Measurements from ENCODE around the gene BBS1.
"Not testable (repeated sequence)": the region's sequence is repeated elsewhere in the genome, so short reads cannot be mapped to it uniquely, and the experiment has no call there.

BBS1 gene

DNA sequence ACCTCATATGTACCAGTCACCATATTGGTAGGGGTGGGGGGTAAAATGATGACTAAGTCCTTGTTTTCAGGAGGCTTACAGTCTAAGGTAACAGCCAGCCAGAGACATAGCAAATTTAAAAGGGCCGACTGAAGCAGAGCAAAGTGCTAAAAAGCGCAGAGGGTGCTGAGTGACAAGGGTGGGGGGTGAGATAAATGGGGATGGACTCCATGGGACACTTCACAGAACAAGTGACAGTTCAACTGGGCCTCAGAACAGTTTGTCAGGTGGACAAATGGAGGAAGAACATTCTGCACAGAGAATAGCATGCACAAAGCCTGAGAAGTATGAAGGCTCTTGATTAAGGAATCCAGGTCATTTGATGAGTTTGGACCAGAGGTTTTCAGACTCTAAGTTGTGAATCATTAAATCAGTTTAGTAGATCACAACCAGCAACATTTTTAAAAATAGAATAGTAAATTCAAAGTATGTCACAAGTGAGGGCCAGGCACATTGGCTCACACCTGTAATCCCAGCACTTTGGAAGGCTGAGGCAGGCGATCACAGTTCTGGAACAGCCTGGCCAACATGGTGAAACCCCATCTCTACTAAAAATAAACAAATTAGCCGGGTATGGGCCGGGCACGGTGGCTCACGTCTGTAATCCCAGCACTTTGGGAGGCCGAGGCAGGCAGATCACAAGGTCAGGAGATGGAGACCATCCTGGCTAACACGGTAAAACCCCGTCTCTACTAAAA, 14.0 kb downstream of the BBS1 start:
- no peak for DNase-seq (ENCODE audit: low read depth in 2 of 2)

DNA sequence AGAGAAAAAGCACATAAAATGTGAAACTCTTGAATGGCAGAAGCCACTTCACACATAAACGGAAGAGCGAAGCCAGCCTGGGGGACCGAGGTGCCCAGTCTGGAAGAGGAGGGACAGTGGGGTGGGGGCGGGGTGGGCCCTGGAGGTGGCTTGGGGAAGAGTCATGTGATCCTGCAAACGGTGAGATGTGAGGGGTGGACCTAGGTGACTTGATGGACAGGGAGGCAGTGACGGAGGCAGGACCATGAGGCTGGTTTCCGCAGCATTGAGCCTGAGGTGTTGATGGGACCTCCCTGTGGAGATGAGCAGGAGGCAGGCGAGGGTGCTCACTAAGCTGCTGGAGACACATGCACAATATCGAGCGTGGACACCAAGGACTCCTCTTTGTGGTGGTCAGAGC, 18.6 kb downstream of the BBS1 start:
- no peak for DNase-seq (ENCODE audit: low read depth in 2 of 2)

DNA sequence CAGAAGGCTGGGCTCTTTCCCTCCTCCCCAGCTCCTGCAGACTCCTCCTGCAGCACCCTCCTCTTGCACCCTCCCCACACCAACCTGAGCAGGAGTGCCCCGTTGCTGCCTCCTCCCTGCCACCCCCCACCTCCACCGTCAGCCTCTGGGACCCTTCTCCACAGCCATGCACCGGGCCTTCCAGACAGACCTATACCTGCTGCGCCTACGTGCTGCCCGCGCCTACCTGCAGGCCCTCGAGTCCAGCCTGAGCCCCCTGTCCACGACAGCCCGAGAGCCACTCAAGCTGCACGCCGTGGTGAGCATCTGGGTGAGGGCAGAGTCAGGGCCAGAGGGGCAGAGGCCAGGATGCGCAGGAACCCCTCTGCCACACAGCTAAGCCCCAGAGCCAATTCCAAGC, 19.2 kb downstream of the BBS1 start:
- DNase-seq (ENCODE audit: low read depth in 2 of 2), result no peak

DNA sequence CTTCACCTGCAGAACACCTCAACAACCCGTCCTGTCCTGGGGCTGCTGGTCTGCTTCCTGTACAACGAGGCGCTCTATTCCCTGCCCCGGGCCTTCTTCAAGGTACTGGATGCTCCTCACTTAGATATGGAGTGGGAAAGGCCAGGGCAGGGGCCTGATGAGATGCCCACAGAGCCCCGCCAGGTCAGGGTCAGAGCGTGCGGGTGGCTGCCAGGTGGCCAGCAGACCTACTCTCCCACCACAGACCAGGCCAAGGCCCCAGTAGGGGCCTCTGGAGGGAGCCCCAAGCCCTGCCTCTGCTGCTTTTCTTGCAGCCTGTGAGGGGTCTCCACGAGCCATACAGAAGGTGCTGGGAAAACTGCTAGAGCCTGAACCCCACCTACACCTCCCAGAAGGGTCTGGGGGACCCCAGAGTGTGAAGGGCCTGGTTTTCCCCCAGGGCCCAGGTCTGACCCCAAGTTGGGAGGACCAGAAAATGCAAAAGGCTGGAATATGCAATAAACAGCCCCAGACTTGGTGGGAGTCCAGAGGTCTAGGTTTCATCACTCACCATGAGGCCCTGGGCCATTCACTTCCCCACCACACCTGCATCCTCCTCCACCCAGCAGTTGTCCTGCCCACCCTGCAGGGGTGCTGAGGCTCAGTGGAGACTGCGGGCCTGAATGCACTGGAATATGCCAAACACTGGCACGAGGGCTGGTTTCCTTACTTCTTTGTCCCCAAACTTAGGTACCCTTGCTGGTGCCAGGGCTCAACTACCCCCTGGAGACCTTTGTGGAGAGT, 20.7 kb downstream of the BBS1 start:
- no peak for DNase-seq (ENCODE audit: low read depth in 2 of 2)

DNA sequence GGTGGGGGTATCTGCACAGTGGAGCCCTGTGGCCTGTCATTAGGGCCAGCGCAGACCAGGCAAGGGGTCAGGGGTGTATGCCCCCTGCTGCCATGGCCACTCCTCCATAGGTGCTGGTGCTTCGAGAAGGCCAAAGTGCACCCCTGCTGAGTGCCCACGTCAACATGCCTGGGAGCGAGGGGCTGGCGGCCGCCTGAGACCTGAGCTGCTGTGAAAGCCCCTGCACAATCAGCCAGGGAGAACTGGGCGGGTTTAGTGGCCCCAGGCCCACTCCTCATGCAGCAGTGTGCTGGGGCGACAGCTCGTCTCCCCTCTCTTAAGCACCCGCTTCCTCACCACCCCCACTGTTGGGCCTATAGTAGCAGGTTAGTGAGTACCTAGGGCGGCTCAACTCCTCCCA, 21.4 kb downstream of the BBS1 start:
- DNase-seq (ENCODE audit: low read depth in 2 of 2), result no peak

DNA sequence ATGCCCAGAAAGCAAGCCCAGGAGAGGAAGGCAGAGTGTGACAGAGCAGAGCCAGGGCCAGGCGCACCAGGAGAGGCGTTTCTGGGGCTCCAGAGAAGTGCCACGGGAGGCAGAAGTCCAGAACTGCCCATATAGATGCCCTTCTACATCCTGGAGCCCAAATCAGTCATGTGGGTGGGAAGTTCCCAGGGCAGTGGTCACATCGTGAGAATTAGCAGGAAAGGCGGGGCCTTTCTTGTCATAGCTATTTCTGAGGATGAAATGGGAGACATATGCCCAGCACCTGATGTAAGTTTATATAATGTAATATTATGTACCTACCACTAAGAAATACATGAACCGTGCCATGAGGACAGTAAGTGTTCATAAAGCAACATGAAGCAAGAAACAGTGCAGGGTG, 22.3 kb downstream of the BBS1 start:
- DNase-seq (ENCODE audit: low read depth in 2 of 2), result no peak

DNA sequence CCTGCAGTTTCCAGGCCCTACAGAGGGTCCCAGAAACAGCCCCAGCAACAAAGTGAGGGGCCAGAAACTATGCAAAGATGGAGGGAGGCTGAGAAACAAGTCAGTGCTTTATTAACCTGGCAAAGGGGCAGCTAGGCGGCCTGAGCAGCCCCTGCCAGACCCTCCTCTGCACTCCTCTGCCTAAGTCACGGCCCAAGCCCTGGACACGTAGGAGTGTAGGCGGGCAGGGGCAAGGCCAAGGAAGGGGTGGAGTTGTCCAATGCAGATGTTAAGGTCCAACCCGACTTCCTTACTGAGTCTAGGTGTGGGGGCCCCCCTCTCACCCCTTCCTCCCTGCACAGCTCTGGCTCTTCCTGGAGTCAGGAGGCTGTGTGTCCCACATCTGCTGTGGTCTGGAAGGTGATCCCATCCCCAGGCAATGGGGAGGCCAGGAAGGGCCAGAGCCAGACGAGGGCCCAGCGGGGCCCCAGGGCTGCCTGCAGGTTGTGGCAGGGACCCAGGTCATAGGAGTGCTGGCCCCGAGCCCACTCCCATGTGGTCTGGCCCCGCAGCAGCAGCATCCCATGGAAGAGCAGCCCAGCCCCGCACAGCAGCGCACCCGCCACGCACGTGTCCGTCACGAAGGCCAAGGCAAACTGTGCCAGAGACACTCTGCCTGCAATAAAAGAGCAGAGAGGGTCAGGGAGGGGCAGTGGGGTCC, 28.9 kb downstream of the BBS1 start:
- no peak for DNase-seq (ENCODE audit: low read depth in 2 of 2)

DNA sequence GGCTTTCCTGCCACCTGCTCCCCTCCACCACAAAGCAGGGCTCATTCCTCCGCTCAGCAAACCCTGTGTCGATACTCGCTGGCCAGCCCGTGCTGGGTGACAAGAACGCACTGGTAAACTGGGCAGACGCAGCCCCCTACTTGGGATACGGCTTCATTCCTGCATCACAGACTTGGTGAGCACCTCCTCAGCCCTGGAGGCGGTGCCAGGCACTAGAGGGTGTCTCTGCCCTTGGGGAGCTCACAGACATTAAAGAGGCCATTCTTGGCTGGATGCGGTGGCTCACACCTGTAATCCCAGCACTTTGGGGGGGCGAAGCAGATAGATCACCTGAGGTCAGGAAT, 29.4 kb downstream of the BBS1 start:
- no peak for DNase-seq (ENCODE audit: low read depth in 2 of 2)

DNA sequence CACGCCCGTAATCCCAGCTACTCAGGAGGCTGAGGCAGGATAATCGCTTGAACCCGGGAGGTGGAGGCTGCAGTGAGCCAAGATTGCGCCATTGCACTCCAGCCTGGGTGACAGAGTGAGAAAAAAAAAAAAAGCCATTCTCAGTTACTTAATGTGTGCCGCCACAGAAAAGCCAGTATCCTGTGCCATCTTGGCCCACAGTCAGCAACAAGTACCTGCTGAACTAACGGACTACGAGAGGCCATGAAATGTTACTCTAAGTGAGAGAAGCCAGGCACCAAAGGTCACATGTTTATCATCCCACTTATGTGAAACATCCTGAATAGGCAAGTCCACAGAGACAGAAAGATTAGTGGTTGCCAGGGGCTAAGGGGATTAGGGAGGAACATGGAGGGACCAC, 30.2 kb downstream of the BBS1 start:
- DNase-seq (ENCODE audit: low read depth in 2 of 2), result not testable (repeated sequence)

DNA sequence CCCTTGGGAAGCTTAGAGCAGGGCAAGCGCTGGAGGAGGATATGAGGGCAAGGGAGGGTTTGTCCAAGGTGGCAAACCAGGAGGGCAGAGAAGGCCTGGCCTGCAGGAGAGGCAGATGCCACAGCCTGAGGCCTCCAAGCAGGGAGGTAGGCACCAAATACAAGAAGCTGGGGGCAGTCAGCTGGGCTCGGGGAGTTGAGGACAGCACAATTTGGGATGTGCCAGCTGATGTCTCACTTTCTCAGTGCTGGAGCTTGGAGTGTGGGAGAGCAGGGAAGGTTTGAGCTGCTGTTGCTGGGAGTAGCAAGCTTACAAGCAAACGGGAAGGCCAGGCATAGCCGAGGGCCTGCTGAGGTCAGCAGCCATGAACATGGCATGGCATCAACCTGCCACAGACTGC, 31.5 kb downstream of the BBS1 start:
- DNase-seq (ENCODE audit: low read depth in 2 of 2), result no peak

DNA sequence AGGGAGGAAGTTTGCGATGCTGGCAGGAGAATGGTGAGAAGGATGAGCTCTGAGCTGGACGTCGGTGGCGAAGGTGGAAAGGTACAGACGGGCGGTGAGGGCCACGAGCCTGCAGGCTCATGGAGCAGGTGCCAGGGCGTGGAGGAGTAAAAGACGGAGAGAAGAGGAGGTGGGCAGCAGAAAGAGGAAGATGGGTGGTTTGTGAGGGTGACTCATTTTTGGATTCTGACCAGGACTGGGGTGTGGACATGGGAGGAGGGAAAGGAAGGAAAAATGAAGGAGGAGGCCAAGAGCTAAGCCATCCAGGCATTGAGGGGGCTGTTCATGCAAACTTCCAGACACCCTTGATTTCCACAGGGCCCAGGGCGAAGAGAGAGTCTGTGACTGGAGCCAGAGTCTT, 31.9 kb downstream of the BBS1 start:
- DNase-seq (ENCODE audit: low read depth in 2 of 2), result no peak

DNA sequence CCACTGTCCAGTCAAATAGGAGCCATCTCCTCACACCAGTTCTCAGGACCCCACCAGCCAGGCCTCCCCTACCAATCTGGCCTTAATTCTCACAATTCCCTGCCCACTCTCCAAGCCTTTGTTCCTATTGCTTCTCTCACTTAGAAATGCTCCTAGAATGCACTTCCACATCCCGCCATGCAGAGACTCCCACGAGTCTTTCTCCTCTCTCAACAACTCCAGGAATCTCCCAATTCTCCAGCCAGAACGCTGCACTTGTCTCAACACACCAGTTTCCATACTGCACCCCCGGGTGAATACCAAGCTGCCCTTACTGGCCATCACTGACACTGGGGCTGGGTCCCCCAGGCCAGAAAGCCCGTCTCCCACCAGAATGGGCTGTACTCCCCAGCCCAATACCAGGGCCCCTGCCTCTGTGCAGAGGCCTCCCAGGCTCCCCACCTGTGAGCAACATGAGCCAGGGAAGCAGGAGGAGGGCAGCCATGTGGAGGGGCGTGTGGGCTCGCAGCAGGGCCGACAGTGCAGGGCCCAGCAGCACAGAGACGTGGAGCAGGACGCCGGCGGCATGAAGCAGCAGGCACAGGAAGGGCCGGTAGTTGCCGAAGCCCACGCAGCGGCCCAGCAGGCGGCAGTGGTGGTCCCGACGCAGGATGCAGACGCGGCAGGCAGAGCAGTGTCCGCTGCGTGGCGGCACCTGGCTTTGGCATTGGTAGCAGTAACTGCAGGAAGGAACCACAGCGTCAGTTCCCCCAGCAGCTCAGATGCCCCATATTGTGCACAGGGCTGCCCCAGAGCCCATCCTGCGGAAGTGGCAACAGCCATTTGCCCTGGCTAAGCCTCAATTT, 33.0 kb downstream of the BBS1 start:
- peak; percentile 31 to 41 for DNase-seq (ENCODE audit: low read depth in 2 of 2)

DNA sequence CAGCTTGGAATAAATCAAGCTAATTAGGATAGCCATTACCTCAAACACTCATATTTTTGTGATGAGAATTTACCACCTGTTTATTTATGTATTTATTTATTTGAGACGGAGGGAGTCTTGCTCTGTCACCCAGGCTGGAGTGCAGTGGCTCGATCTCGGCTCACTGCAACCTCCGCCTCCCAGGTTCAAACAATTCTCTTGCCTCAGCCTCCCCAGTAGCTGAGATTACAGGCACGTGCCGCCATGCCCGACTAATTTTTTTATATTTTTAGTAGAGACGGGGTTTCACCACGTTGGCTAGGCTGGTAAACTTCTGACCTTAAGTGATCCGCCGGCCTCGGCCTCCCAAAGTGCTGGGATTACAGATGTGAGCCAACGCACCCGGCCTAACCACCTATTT, 34.5 kb downstream of the BBS1 start:
- DNase-seq (ENCODE audit: low read depth in 2 of 2), result not testable (repeated sequence)

DNA sequence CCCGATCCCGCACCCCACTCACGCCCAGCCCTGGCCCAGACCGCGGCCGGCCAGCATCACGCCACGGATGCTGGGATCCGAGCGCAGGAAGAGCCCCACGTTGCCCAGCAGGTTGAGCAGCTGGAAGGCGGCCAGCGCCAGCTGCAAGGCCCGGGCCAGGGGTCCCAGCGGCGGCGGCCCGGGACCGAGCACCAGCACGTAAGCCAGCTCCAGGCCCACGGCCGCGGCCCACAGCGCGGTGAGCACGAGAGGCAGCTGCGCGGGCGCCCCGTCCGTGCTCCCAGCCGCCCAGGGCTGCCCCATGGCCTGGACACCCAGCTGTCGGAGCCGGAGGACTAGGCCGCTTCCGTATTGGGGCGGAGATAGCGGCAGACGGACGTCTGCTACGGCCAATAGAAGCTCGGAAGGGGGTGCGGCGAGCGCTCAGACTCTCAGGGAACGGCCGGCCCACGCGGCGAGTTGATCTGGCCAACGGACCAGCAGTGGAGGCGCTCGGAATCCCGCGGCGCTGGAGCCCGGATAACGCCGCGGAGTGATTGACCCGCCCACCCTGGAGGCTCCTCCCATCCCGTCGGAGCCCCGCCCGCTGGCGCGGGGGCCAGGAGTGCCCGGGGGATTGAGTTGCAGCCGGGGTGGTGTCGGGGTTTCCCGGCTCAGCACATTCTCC, 35.4 kb downstream of the BBS1 start, which contains the start of gene ZDHHC24:
Gene ZDHHC24 (minus strand): TSS at position 348 of the 667 bp plus-strand sequence. CDS start 45 bp downstream, at position 303.
- peak; percentile 59 to 63 for DNase-seq (ENCODE audit: low read depth in 2 of 2)

DNA sequence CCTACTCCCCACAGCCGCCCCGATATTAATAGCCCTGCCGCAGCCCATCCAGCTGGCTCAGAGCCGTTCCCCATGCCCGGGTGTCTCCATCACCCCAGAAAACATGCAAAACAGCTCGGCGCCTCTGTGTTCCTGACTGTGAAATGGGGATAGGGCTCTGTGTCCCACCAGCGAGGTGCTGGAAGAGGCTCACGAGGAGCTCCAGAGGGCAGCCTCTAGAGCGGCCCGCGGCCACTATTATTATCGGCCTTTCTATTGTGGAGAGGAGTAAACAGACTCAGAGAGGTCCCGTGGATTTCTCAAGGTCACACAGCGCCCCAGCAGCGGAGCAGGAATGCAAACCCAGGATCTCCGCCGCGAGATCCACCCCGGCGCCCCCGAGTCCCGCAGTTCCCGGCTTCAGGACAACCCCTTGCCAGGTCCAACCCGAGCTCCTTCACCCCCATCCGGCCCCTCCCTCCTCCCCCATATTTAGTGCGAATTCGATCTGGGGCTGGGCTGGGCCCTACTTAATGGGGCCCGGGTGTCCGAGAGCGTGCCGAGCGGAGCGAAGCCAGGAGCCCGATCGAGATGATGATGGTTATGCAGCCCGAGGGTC, 36.0 kb downstream of the BBS1 start, which contains the start of gene ACTN3:
Gene ACTN3 (plus strand): TSS at position 536 of the 598 bp plus-strand sequence. CDS start 35 bp downstream, at position 571.
- DNase-seq (ENCODE audit: low read depth in 2 of 2), result no peak

DNA sequence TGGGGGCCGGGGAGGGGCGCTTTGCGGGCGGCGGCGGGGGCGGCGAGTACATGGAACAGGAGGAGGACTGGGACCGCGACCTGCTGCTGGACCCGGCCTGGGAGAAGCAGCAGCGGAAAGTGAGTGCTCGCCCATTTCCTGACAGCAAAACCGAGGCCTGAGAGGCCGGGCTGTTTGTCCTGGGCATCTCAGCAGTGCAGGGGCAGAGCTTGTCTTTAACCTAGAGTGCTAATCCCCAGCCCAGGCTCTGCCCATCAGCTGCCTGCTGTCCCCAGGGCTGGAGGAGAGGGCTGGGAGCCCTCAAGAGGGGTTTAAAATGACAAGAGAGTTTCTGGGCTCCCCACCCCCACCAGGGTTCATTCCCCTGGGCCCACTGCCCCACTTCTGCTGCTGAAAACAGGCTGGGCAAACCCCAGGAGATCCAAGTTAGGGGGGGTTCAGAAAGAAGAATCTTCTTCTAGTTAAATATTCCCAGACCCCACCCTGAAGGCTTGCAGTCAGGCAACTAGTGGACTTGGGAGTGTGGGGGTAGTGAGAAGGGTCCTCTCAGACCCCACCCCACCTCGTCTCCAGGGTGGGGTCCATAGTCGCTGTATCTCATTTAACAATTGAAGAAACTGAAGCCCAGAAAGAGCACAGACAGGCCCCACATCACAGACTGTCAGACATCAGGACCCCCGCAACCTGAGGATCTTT, 36.7 kb downstream of the BBS1 start:
- DNase-seq (ENCODE audit: low read depth in 2 of 2), result no peak

DNA sequence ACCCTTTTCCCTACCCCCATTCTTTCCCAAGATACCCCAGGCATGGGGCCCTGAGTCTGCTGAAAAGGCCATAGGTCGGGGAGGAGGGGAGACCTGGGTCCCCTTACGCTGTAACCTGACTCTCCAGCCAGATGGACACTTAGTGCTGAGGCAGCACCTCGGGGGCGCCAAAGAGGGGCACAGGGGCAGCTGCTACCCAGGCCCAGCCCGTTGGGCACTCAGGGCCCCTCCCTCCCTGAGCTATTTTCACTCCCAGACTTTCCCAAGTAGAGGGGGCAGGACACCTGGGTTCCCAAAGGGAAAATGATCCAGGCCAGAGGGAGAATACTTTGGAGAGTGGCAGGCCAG, 37.2 kb downstream of the BBS1 start:
- DNase-seq (ENCODE audit: low read depth in 2 of 2), result no peak

DNA sequence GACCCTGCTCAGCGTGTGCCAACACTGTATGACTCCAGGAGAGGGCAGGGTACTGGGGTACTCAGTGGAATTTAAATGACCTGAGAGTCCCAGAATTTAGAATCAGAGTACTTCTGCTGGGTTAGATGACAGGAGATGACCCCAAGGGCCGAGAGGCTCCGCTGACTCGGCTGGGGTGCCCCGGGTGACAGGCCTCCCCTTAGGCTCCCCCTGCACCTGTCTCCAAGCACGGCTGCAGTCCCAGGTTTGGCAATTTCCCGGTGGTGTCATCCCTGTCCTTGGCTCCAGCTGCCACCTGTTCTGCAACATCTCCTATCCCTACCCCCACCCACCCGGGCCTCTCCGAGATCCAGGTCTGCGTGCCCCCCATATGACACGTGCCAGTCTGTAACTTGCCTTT, 37.6 kb downstream of the BBS1 start:
- DNase-seq (ENCODE audit: low read depth in 2 of 2), result no peak

DNA sequence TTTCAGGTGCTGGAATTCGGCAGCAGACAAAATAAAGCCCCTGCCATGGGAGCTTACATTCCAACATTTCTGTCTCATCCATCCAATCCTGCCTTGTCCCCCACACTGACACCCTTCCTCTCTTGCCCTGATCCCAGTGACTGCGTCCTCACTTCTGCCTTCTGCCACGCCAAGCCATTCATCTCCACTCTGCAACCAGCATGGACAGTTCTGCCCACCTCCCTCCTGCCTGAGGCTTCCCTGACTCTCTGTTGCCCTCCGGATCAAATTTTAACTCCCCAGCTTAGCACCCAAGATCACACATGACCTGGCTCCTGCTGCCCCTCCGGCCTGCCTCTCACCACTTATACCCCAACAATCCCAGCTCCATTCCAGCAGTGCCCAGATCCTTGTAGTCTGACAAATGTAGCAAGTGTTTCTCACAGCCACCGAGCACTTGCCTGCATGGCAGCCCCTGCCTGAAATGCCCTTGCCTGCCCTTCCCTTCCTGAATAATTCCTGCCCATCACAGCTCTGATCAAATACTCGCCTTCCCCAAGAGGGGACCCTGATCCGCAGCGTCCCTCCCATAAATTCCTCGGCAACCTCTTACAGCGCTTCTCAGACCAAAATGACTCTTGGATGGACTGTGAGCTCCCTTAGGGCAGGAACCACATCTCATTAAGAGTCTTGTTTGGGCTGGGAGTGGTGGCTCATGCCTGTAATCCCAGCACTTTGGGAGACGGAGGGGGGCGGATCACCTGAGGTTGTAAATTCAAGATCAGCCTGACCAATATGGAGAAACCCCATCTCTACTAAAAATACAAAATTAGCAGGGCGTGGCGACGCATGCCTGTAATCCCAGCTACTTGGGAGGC, 38.6 kb downstream of the BBS1 start:
- DNase-seq (ENCODE audit: low read depth in 2 of 2), result no peak
